ENCODE data around the gene DAAM1. TPM values are rescaled to one million over a fixed set of nuclear protein-coding genes. Genes with fewer than 3 reads are reported as not detected.

DAAM1 gene
- polyA plus RNA-seq, 1 of the 3 experiments (the other 2 are of a cell fraction): 5.1 TPM

DNA sequence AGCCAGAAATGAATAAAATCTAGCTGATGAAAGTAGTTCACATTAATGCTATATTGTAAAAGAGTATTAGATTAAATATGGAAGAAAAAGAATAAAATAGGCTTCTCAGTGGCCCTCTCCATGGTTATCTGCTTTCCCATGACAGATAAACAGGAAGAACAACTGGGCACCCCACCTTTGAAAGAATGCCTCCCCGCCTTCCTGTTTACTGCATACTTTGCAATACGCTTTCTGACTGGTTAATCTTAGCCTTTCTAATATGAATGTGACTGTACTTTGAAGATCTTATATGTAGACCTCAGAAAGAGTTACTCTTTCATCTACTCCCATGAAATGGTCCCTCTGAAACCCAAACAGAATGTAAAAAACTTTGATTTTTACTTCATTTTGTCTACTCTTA, 34.1 kb upstream of the DAAM1 start:
- H3K4me2 ChIP-seq: no peak overlapping the region
- TF ChIP-seq, protein P1, sequence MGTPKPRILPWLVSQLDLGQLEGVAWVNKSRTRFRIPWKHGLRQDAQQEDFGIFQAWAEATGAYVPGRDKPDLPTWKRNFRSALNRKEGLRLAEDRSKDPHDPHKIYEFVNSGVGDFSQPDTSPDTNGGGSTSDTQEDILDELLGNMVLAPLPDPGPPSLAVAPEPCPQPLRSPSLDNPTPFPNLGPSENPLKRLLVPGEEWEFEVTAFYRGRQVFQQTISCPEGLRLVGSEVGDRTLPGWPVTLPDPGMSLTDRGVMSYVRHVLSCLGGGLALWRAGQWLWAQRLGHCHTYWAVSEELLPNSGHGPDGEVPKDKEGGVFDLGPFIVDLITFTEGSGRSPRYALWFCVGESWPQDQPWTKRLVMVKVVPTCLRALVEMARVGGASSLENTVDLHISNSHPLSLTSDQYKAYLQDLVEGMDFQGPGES (IDR thresholded peaks at IDR 0.05; ENCODE audit: low read depth, low read length): no peak
- TF ChIP-seq, protein P2, sequence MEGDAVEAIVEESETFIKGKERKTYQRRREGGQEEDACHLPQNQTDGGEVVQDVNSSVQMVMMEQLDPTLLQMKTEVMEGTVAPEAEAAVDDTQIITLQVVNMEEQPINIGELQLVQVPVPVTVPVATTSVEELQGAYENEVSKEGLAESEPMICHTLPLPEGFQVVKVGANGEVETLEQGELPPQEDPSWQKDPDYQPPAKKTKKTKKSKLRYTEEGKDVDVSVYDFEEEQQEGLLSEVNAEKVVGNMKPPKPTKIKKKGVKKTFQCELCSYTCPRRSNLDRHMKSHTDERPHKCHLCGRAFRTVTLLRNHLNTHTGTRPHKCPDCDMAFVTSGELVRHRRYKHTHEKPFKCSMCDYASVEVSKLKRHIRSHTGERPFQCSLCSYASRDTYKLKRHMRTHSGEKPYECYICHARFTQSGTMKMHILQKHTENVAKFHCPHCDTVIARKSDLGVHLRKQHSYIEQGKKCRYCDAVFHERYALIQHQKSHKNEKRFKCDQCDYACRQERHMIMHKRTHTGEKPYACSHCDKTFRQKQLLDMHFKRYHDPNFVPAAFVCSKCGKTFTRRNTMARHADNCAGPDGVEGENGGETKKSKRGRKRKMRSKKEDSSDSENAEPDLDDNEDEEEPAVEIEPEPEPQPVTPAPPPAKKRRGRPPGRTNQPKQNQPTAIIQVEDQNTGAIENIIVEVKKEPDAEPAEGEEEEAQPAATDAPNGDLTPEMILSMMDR (IDR thresholded peaks at IDR 0.05): no peak
- no peak for TF ChIP-seq POLR2AphosphoS5 (IDR thresholded peaks at IDR 0.05; ENCODE audit: low read depth, low read length)
- no peak for TF ChIP-seq SIN3A (IDR thresholded peaks at IDR 0.05; ENCODE audit: borderline replicate concordance, low read depth, low read length)
- TF ChIP-seq RCOR1 (IDR thresholded peaks at IDR 0.05; ENCODE audit: low read length): no peak
- TF ChIP-seq, protein P3, sequence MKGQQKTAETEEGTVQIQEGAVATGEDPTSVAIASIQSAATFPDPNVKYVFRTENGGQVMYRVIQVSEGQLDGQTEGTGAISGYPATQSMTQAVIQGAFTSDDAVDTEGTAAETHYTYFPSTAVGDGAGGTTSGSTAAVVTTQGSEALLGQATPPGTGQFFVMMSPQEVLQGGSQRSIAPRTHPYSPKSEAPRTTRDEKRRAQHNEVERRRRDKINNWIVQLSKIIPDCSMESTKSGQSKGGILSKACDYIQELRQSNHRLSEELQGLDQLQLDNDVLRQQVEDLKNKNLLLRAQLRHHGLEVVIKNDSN (IDR thresholded peaks at IDR 0.05; ENCODE audit: borderline replicate concordance, low read depth): no peak
- POLR2A ChIA-PET: no interaction called here
- no peaks in the 10 kb centered on the region for H3K27me3 ChIP-seq (ENCODE audit: insufficient read depth)
- no peaks in the 10 kb centered on the region for H3K79me2 ChIP-seq (ENCODE audit: insufficient read depth)
- WGBS (ENCODE audit: low lambda C conversion rate): 83% methylated on average over 2 of the region's 2 CpGs
- H4K20me1 ChIP-seq (ENCODE audit: insufficient read depth): no peaks in the 10 kb centered on the region
- H3K4me1 ChIP-seq (ENCODE audit: control insufficient read depth in 1 of 2, insufficient read depth in 2 of 2, low read depth in 1 of 2, low read length in 1 of 2): no peaks in the 10 kb centered on the region
- no peaks in the 10 kb centered on the region for H3K36me3 ChIP-seq (replicated peaks in 1 of 2; ENCODE audit: control insufficient read depth in 1 of 2, insufficient read depth in 2 of 2, low read length in 1 of 2)
- H3K9me3 ChIP-seq: no peaks in the 10 kb centered on the region
- H2AFZ ChIP-seq (ENCODE audit: low read depth): no peak overlapping the region
- no peaks in the 10 kb centered on the region for H3K9me2 ChIP-seq
- H3K27ac ChIP-seq (ENCODE audit: low read depth in 2 of 2, low read length in 1 of 2): no peak overlapping the region
- no peak for DNase-seq
- no peak overlapping the region for H3K4me3 ChIP-seq (ENCODE audit: low read depth in 2 of 2, low read length in 1 of 2)
- H3K9ac ChIP-seq: no peak overlapping the region
- CTCF ChIA-PET: no interaction called here
- H3F3A ChIP-seq (replicated peaks; ENCODE audit: insufficient read depth): no peaks in the 10 kb centered on the region

DNA sequence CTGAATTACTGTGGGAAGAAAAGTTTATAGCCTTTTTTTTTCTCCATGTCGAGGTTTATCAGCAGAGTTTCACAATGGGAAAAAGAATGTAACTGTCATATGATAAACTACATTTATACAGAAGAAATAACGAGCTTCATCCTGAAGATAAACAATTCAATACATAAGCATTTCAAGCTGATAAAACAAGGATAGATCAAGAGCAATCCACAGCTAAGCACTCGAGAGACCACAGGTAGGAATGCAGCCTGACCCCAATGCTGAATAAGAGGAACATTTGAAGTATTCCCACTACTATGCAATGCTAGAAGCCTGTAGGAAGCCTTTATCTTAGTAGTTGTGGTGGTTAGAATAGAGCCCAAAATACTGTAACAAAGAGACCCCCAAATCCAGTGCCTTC, 32.6 kb upstream of the DAAM1 start:
- Histone ChIP-seq H3K27ac (ENCODE audit: low read depth in 2 of 2, low read length in 1 of 2) (no peak overlapping the region), H3K9me3 (no peaks in the 10 kb centered on the region), H3K36me3 (replicated peaks in 1 of 2; ENCODE audit: control insufficient read depth in 1 of 2, insufficient read depth in 2 of 2, low read length in 1 of 2) (no peaks in the 10 kb centered on the region), H3K4me1 (ENCODE audit: control insufficient read depth in 1 of 2, insufficient read depth in 2 of 2, low read depth in 1 of 2, low read length in 1 of 2) (no peaks in the 10 kb centered on the region), H3F3A (replicated peaks; ENCODE audit: insufficient read depth) (no peaks in the 10 kb centered on the region), H3K79me2 (ENCODE audit: insufficient read depth) (no peaks in the 10 kb centered on the region), H3K4me3 (ENCODE audit: low read depth in 2 of 2, low read length in 1 of 2) (no peak overlapping the region), H3K9ac (no peak overlapping the region), H4K20me1 (ENCODE audit: insufficient read depth) (no peaks in the 10 kb centered on the region), H3K9me2 (no peaks in the 10 kb centered on the region), H3K27me3 (ENCODE audit: insufficient read depth) (no peaks in the 10 kb centered on the region), H2AFZ (ENCODE audit: low read depth) (no peak overlapping the region), H3K4me2 (no peak overlapping the region)
- WGBS (ENCODE audit: low lambda C conversion rate): 39% methylated on average over 3 of the region's 3 CpGs
- ChIA-PET CTCF (interaction anchor here (1.1 to 1.4 kb wide), 2 partner anchors 11 kb away, joined by 3 read pairs; no protein-coding TSS in a partner anchor), POLR2A (no interaction called here)
- no peak for DNase-seq
- TF ChIP-seq, protein P2 (IDR thresholded peaks at IDR 0.05): no peak
- TF ChIP-seq RCOR1 (IDR thresholded peaks at IDR 0.05; ENCODE audit: low read length) (no peak), FOXM1 (IDR thresholded peaks at IDR 0.05; ENCODE audit: low read depth) (no peak), FOXJ3 (CRISPR knock-in tag; IDR thresholded peaks at IDR 0.05) (no peak), EP300 (IDR thresholded peaks at IDR 0.05; ENCODE audit: borderline replicate concordance in 1 of 2, low read depth in 1 of 2, low read length in 1 of 2) (no peak), CHD2 (IDR thresholded peaks at IDR 0.05; ENCODE audit: low read length, partially characterized antibody) (no peak), TEAD4 (IDR thresholded peaks at IDR 0.05; ENCODE audit: borderline replicate concordance, insufficient read depth) (no peak), SIN3A (IDR thresholded peaks at IDR 0.05; ENCODE audit: borderline replicate concordance, low read depth, low read length) (no peak)
- TF ChIP-seq, protein P1 (IDR thresholded peaks at IDR 0.05; ENCODE audit: low read depth, low read length): no peak
- TF ChIP-seq, protein P4, sequence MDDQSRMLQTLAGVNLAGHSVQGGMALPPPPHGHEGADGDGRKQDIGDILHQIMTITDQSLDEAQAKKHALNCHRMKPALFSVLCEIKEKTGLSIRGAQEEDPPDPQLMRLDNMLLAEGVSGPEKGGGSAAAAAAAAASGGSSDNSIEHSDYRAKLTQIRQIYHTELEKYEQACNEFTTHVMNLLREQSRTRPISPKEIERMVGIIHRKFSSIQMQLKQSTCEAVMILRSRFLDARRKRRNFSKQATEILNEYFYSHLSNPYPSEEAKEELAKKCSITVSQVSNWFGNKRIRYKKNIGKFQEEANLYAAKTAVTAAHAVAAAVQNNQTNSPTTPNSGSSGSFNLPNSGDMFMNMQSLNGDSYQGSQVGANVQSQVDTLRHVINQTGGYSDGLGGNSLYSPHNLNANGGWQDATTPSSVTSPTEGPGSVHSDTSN (IDR thresholded peaks at IDR 0.05): no peak
- TF ChIP-seq, protein P5, sequence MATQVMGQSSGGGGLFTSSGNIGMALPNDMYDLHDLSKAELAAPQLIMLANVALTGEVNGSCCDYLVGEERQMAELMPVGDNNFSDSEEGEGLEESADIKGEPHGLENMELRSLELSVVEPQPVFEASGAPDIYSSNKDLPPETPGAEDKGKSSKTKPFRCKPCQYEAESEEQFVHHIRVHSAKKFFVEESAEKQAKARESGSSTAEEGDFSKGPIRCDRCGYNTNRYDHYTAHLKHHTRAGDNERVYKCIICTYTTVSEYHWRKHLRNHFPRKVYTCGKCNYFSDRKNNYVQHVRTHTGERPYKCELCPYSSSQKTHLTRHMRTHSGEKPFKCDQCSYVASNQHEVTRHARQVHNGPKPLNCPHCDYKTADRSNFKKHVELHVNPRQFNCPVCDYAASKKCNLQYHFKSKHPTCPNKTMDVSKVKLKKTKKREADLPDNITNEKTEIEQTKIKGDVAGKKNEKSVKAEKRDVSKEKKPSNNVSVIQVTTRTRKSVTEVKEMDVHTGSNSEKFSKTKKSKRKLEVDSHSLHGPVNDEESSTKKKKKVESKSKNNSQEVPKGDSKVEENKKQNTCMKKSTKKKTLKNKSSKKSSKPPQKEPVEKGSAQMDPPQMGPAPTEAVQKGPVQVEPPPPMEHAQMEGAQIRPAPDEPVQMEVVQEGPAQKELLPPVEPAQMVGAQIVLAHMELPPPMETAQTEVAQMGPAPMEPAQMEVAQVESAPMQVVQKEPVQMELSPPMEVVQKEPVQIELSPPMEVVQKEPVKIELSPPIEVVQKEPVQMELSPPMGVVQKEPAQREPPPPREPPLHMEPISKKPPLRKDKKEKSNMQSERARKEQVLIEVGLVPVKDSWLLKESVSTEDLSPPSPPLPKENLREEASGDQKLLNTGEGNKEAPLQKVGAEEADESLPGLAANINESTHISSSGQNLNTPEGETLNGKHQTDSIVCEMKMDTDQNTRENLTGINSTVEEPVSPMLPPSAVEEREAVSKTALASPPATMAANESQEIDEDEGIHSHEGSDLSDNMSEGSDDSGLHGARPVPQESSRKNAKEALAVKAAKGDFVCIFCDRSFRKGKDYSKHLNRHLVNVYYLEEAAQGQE (IDR thresholded peaks at IDR 0.05; ENCODE audit: low read depth, low read length): no peak
